HG02759 (cell line): Measurements from ENCODE around the gene MEGF8.

ENCODE experiments used
- ATAC-seq: cut with Tn5 transposase; IDR thresholded peaks from one replicate; pipeline ENCODE4 v1.9.1; 2021; ENCODE audit warnings: mild to moderate bottlenecking, moderate library complexity; ENCODE audit not compliant: unreplicated experiment

MEGF8 gene

GRCh38 chr19:42376177-42376555, 50.7 kb downstream of the MEGF8 start:
- no peak for ATAC-seq

GRCh38 chr19:42378225-42379215, 53.1 kb downstream of the MEGF8 start:
- ATAC-seq, result no peak

- ATAC-seq, result no peak
Observed at GRCh38 chr19:42380155-42380554, 54.7 kb downstream of the MEGF8 start.

DNA sequence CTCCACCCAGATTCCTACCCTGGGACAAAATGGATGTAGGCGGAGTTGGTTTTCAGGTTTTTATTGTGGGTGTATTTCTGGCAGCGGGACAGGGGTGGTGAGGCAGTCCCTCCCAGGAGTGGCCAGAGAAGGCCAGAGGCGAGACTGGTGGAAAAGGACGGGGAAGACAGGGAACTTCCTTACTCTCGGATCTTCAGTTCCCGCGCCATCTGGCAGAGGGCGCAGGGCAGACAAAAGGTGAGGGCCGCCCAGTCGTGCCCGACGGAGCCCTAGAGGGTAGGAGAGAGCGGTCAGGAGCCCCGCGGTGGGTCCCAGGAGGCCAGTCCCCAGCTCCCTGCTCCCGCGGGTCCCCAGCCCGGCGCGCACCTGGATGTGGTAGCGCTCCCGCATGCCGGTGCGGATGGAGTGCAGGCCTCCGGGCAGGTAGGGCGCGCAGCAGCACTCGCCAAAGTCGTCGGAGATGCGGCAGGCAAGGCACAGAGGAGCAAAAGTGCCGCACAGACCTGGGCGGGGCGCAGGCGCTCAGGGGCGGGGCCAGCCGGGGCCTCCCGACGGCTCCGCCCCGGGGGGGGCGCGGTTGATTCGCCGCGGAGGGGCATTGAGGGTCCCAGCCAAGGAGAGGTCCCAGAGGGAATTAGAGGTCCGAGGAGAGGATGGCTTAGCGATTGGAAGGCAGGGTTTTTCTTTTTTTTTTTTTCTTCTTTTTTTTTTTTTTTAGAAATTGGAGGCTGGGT, 61.7 kb downstream of the MEGF8 start:
- peak; percentile 54 for ATAC-seq

DNA sequence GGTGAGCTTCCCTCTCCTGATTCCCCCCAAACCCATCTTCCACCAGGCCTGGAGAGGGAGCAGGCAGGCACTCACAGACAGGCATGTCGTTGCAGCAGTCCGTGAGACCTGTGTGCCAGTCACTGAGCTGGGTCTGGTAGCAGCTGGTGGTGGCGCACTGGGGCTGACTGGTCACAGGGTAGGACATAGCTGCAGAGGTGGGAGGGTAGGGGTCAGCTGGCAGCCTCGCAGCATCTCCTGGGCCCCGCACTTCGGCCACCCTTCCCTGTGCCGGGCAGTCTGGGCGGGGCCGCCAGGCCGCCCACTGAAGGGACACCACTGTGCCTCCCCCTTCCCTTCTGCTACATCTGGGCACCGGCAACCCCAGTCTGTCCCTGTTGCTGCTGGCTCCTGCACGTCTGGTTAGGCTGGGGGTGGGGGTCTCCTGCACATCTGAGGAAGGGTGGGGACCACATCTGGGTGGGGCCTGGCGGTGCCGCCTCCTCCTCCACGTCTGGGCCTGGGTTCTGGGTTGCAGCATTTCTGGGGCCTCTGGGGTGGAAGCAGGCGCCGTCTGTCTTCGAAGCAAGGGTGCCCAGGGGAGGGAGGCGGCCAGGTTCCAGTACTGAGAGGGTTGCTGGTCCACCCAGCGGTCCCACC, 63.5 kb downstream of the MEGF8 start:
- ATAC-seq, result no peak

DNA sequence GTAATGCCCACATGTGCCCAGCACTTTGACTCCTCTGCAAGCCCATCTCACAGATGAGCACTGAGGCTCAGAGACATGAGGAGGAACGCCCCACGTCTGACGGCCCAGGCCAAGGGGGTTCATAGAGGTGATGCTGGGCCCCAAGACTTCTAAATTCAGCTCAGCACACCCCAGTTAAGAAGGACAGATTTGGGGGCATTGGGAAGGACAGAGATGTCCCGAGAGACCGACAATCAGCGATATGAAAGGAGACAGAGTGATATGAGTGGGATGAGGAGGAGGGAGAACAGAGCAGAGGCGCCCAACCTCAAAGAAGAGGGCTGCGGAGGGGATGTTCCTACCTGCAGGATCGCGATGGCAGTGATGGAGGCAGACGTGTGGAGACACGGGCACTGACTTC, 64.5 kb downstream of the MEGF8 start, which contains the start of gene CNFN:
Gene CNFN, minus strand, starts transcription at position 399 of the 400 bp plus-strand sequence. CDS start 1,260 bp downstream, outside the sequence.
- no peak for ATAC-seq

DNA sequence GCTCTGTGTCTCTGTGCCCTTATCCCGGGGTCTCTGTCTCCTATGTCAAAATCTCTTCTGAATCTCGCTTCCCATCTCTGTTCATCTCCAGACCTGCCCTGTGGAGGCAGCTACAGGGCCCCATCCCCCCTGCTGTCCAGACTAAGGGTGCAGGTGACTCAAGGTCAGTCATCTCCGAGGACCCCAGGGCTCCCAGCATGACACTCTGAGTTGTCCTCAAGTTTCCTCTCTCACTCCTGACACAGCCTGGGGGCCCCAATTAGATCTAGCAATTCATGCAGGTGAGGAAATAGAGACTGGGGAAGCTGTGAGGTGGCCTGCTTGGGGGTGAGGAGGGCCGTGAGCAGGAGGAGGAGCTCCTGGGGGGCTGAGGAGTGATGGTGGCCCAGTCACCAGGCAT, 66.7 kb downstream of the MEGF8 start:
- ATAC-seq, result no peak

DNA sequence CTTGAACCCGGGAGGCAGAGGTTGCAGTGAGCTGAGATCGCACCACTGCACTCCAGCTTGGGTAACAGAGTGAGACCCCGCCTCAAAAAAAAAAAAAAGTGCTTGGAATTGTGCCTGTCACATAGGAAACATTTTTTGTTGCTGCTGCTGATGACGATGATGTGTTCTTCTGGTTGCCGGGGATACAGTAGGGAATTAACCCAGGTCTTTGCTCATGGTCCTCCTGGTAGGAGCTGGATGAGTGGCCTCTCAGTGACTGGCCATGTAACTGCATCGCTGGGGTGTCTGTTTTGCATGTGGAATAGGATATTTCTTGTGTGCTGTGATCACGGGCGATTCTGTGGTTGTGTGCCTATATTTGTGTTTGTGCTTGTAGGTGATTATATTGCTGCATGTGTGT, 69.3 kb downstream of the MEGF8 start:
- ATAC-seq, result no peak

DNA sequence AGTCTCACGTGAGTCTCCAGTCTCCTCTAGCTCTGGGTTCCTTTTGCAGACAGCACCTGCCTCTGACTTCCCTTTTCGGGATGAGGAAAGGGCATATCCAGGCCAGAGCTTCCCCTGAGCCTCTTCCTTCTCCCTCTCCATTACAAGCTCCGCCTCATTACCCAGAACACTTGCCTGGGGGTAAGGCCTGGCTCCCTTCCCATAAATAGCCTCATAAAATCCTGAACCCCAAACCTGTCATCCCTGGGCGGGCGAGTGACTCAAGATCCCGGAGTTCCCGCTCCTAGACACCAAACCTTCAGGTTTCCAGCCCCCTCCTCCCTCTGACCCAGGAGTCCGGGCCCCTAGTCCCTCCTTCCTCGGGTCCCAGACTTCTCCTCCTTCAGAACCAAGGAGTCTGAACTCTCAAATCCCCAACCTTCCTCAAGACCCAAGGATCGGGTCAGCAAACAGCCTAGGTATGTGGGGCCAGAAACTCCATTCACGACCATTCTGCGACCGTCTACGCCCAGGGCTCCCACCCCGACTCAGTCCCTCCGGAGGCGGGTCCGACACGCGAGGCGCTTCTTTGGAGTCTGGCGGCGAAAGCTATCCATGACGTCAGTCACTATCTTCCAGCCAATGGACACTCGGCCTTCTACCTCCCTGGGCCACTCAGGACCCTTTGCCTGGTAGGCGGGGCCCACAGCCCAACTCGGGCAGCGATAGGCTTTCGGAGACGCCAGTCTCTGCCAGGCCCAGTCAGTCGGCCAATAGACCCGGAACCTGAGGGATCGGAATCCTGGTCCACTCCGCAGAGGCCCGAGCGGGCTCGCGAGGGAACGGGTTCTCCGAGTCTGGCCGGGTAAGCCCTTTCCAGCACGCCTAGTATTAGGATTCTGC, 71.2 kb downstream of the MEGF8 start:
- ATAC-seq, result peak; percentile 97

GRCh38 chr19:42397263-42398166, 72.1 kb downstream of the MEGF8 start:
- no peak for ATAC-seq

DNA sequence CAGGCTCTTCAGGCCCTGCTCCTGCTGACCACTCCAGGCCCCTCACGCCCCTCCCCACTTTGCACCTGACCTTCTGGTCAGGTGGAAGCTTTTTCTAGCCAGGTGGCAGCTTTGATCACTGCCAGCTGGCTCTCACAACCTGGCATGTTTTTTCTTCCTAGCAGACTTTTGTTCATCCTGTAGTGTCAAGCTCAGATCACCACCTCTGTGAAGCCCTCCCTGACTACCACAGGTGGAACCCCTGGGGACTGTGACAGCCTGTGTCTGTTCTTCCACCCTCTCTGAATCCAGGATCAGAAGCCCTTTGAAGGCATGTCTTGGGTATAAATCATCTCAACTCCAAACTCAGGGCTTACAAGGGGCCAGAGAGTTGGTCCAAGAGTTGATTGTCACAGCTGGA, 75.0 kb downstream of the MEGF8 start:
- no peak for ATAC-seq

DNA sequence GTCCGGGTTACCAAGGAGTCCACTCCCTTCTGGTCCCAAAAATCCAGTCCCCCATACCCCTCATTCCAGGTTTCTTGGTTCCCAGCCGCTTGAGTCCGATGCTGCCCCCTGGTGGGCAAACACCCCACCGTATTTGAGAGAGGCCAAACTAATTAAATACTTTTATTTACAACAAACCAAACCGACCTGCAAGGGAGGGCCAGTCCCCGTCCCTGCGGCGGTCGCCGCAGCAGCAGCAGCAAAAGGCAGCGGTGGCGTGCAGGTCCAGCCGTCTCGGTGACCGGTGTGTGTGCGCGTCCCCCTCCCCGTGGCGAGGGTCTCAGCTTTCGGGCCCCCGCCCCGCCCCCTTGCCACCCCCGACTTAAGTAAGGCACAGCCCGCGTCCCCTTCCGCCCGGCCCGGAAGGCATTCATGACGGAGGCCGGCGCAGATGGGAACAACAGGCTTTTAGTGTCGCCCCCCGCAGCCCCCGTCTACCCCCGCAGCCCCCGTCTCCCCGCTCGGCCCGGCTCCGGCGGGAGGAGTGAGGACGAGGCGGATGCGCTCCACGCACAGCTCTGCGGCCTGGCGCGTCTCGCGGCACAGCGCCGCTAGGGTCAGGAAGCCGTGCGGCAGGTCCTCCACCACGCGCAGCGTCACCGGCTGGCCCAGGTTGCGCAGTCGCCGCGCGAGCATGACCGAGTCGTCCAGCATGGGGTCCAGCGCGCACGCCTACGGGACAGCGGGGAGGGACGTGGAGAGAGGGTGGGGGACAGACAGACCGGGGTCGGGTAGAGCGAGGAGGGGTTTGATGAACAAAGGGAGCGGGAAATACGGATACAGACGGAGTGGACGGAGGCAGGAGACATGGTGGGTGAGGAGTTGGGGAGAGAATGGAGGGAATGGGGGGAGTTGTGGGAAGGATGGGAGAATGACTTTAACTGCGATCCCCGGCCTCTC, 76.2 kb downstream of the MEGF8 start:
- no peak for ATAC-seq

- ATAC-seq, result no peak
Observed at GRCh38 chr19:42402376-42403116, 77.1 kb downstream of the MEGF8 start.

- no peak for ATAC-seq
Observed at GRCh38 chr19:42403586-42403985, 78.2 kb downstream of the MEGF8 start.

DNA sequence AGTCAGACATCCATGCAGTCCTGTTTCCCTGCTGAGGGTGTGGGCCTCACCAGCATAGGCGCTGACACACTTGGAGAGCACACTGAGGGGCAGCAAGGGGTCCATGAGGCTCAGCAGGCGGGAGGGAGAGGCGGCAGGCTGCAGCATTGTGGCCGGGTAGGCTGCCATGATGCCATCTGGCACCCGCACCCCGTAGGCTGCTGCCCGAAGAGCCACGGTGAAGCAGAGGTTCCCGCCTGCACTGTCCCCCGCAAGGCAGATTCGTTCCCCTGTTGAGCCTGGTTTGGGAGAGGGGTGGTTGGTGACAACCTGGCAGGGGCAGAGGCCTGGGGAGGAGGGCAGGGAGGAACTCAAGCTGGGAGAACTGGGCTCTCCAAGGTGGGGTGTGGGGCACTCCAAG, 80.7 kb downstream of the MEGF8 start:
- ATAC-seq, result no peak

- no peak for ATAC-seq
Observed at GRCh38 chr19:42407085-42407815, 81.8 kb downstream of the MEGF8 start.

DNA sequence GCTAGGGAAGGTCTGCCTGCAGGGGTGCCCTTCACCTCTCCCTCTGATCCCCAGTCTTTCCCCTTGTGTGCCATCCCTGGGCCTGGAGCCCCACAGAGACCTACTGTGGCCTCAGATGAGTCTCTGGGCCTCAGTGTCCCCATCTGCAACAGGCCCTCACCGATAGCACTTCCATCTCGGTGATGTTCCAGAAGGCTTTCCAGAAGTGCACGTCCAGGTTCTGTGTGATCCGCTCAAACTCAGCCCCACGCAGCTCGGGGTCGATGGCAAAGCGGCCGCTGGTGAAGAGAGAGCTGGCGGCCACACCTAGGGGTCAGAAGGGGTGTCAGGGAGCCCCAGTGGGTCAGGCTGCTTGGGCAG, 82.4 kb downstream of the MEGF8 start:
- no peak for ATAC-seq
